BE2C (cell line): ENCODE results near the gene SNX8.

Experiments used
- DNase-seq: peaks from one replicate; pipeline ENCODE4 v3.0.0-alpha.2; 2020
- H3K27me3 ChIP-seq: fragments of 250-450 bp; sonication (Bioruptor Pico); 2 replicates; pipeline ENCODE4 v1.5.1; 2020; ENCODE audit warnings: mild to moderate bottlenecking
- H3K36me3 ChIP-seq: fragments of 250-450 bp; sonication (Bioruptor Pico); 2 replicates; pipeline ENCODE4 v1.5.1; 2020; ENCODE audit warnings: mild to moderate bottlenecking
- H3K4me1 ChIP-seq: fragments of 250-450 bp; sonication (Bioruptor Pico); 2 replicates; pipeline ENCODE4 v1.5.1; 2020
- H3K4me3 ChIP-seq: 2 replicates; pipeline ENCODE4 v1.5.1; 2011; ENCODE audit warnings: low read depth, low read length
- H3K9me3 ChIP-seq: fragments of 250-450 bp; sonication (Bioruptor Pico); 2 replicates; pipeline ENCODE4 v1.5.1; 2020
- CTCF ChIP-seq: IDR thresholded peaks from 2 replicates; pipeline ENCODE4 v1.5.1; 2012; ENCODE audit warnings: mild to moderate bottlenecking, low read depth, low read length

SNX8 gene

GRCh38 chr7:2213551-2214215 lies 100.6 kb downstream of the SNX8 start:
- H3K36me3 ChIP-seq: peaks cover 71% of the 10 kb centered on the region
- H3K9me3 ChIP-seq: no peaks in the 10 kb centered on the region
- H3K4me1 ChIP-seq: no peaks in the 10 kb centered on the region
- no peak overlapping the region for H3K4me3 ChIP-seq
- no peak for TF ChIP-seq CTCF
- DNase-seq: no peak
- no peaks in the 10 kb centered on the region for H3K27me3 ChIP-seq

- no peak for DNase-seq
- Histone ChIP-seq H3K27me3 (no peaks in the 10 kb centered on the region), H3K4me3 (no peak overlapping the region), H3K36me3 (peaks cover 70% of the 10 kb centered on the region), H3K4me1 (no peaks in the 10 kb centered on the region), H3K9me3 (no peaks in the 10 kb centered on the region)
- TF ChIP-seq CTCF: no peak
Observed at GRCh38 chr7:2212906-2213305, 101.3 kb downstream of the SNX8 start.

DNA sequence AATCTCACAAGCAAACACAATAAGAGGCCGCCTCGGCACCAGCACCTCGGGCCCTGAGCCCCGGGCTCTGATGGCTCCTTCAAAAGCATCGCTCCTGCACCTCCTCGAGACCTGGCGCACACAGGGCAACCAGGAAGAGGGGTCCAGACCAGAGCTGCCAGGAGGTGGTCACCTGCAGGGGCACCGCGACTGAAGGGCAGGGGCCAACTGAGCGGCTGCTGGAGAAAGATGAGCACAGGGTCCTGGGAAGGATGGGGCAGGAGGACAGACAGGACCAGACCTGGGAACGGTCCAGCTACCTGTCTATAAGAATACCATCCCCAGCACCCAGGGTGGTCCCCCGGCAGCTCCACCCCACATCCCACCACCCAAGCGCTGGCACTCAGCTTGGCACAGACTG lies 102.3 kb downstream of the SNX8 start:
- no peaks in the 10 kb centered on the region for H3K27me3 ChIP-seq
- H3K4me1 ChIP-seq: no peaks in the 10 kb centered on the region
- no peak overlapping the region for H3K4me3 ChIP-seq
- H3K36me3 ChIP-seq: peaks cover 68% of the 10 kb centered on the region
- no peak for DNase-seq
- no peaks in the 10 kb centered on the region for H3K9me3 ChIP-seq
- no peak for TF ChIP-seq CTCF

- no peak for DNase-seq
- TF ChIP-seq CTCF: no peak
- Histone ChIP-seq H3K9me3 (no peaks in the 10 kb centered on the region), H3K27me3 (no peaks in the 10 kb centered on the region), H3K4me3 (no peak overlapping the region), H3K36me3 (peaks cover 65% of the 10 kb centered on the region), H3K4me1 (no peaks in the 10 kb centered on the region)
Observed at GRCh38 chr7:2211259-2211880, 102.9 kb downstream of the SNX8 start.

DNA sequence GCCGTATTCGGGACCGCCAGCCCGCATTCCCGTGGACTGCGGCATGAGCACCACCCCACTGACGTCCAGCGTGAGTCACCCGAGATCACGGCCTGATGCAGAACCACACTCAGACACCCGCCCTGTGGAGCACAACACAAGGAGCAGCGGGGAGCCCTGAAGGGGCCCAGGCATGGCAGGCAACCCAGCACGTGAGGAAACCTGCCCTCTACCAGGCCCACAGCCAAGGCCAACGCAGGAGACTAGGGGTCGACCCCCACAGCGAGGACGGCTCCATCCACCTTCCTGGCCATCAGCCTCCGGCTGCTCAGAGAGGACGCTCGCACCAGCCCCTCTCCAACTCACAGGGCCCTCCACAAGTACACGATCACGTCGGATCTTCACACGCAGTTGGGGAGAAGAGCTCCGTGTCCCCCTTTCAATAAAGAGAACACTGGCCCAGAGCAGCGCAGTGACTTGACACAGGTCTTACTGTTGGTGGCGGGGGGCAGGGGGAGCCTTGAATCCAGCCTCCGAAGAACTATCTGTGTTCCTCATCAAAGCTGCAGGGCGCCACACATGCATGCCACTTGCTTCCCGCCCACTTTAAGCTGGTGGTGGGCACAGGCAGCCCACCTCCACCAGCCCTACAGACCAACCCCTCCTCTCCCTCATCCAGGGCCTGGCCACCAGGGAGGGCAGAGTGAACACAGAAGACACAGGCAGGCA lies 103.5 kb downstream of the SNX8 start:
- no peaks in the 10 kb centered on the region for H3K27me3 ChIP-seq
- H3K36me3 ChIP-seq: peaks cover 61% of the 10 kb centered on the region
- H3K4me1 ChIP-seq: no peaks in the 10 kb centered on the region
- DNase-seq: no peak
- H3K4me3 ChIP-seq: no peak overlapping the region
- TF ChIP-seq CTCF: no peak
- H3K9me3 ChIP-seq: no peaks in the 10 kb centered on the region

GRCh38 chr7:2209961-2210323 lies 104.3 kb downstream of the SNX8 start:
- no peaks in the 10 kb centered on the region for H3K4me1 ChIP-seq
- no peaks in the 10 kb centered on the region for H3K27me3 ChIP-seq
- no peak for DNase-seq
- TF ChIP-seq CTCF: no peak
- H3K9me3 ChIP-seq: no peaks in the 10 kb centered on the region
- no peak overlapping the region for H3K4me3 ChIP-seq
- peaks cover 56% of the 10 kb centered on the region for H3K36me3 ChIP-seq
